GM18907 (cell line): Measurements from ENCODE around the gene HDAC10.
"Not testable (repeated sequence)": the region's sequence is repeated elsewhere in the genome, so short reads cannot be mapped to it uniquely, and the experiment has no call there.

Experiments used
- ATAC-seq: cut with Tn5 transposase; IDR thresholded peaks from one replicate; pipeline ENCODE4 v1.9.1; 2021; ENCODE audit warnings: mild to moderate bottlenecking, moderate library complexity; ENCODE audit not compliant: unreplicated experiment

HDAC10 gene

GRCh38 chr22:50218996-50219727 is 31.9 kb downstream of the HDAC10 start:
- no peak for ATAC-seq

- no peak for ATAC-seq
Observed at GRCh38 chr22:50218153-50218995, 32.7 kb downstream of the HDAC10 start.

- ATAC-seq: no peak
Observed at GRCh38 chr22:50217543-50218152, 33.4 kb downstream of the HDAC10 start.

GRCh38 chr22:50216684-50217520 is 34.2 kb downstream of the HDAC10 start:
- ATAC-seq: no peak

GRCh38 chr22:50216055-50216683 is 34.9 kb downstream of the HDAC10 start:
- ATAC-seq: no peak

GRCh38 chr22:50215297-50216054 is 35.6 kb downstream of the HDAC10 start:
- ATAC-seq: no peak

GRCh38 chr22:50213263-50213662 is 37.8 kb downstream of the HDAC10 start:
- ATAC-seq: no peak

- no peak for ATAC-seq
Observed at GRCh38 chr22:50211147-50211546, 39.9 kb downstream of the HDAC10 start.

- no peak for ATAC-seq
Observed at GRCh38 chr22:50210378-50211139, 40.5 kb downstream of the HDAC10 start.

- ATAC-seq: no peak
Observed at GRCh38 chr22:50209893-50210292, 41.2 kb downstream of the HDAC10 start.

GRCh38 chr22:50208939-50209892 is 41.8 kb downstream of the HDAC10 start:
- no peak for ATAC-seq

GRCh38 chr22:50208430-50208938 is 42.6 kb downstream of the HDAC10 start:
- ATAC-seq: no peak

- ATAC-seq: no peak
Observed at GRCh38 chr22:50207383-50208140, 43.5 kb downstream of the HDAC10 start.

GRCh38 chr22:50206599-50206998 is 44.5 kb downstream of the HDAC10 start:
- no peak for ATAC-seq

- no peak for ATAC-seq
Observed at GRCh38 chr22:50205781-50206569, 45.1 kb downstream of the HDAC10 start.

- ATAC-seq: not testable (repeated sequence)
Observed at GRCh38 chr22:50204998-50205397, 46.1 kb downstream of the HDAC10 start.
